Aorta (tissue), 5 donors: ENCODE measurements around the gene MRPL38. TPM values are rescaled to one million over a fixed set of nuclear protein-coding genes. Genes with fewer than 3 reads are reported as not detected.
A peak's percentile ranks its signal among the peaks of the same experiment; 100 is the strongest.
"Not testable (repeated sequence)": the region's sequence is repeated elsewhere in the genome, so short reads cannot be mapped to it uniquely, and the experiment has no call there.

ENCODE experiments used
- ATAC-seq: fragments of 200-7000 bp; cut with Tn5 transposase; one replicate; pipeline ENCODE4 v1.9.1; 2022; ENCODE audit warnings: moderate library complexity; ENCODE audit not compliant: low FRiP score
- DNase-seq, 2 donors: peaks; one replicate each; pipeline ENCODE4 v3.0.0-alpha.2; 2020
- H3K27ac ChIP-seq, 2 donors: one replicate each; pipeline ENCODE4 v1.5.1; 2013; ENCODE audit warnings: low read length in 2 of 2, mild to moderate bottlenecking in 2 of 2, moderate library complexity in 2 of 2, control low read depth in 1 of 2, inconsistent platforms in 1 of 2, low read depth in 1 of 2
- H3K27me3 ChIP-seq, 2 donors: one replicate each; pipeline ENCODE4 v1.6.1; 2013; ENCODE audit warnings: control low read depth in 1 of 2, low read length in 1 of 2, mild to moderate bottlenecking in 1 of 2, moderate library complexity in 1 of 2; ENCODE audit not compliant: insufficient read depth in 2 of 2, control insufficient read depth in 1 of 2
- H3K36me3 ChIP-seq, 2 donors: one replicate each; pipeline ENCODE4 v1.6.1; 2013; ENCODE audit warnings: control low read depth in 1 of 2, low read length in 1 of 2, mild to moderate bottlenecking in 1 of 2; ENCODE audit not compliant: insufficient read depth in 2 of 2, control insufficient read depth in 1 of 2
- H3K4me1 ChIP-seq, 2 donors: one replicate each; pipeline ENCODE4 v1.6.1; 2013; ENCODE audit warnings: low read length in 2 of 2, control low read depth in 1 of 2, mild to moderate bottlenecking in 1 of 2, moderate library complexity in 1 of 2; ENCODE audit not compliant: insufficient read depth in 2 of 2, control insufficient read depth in 1 of 2
- H3K4me3 ChIP-seq, 2 donors: one replicate each; pipeline ENCODE4 v1.5.1; 2013; ENCODE audit warnings: low read length in 2 of 2, control low read depth in 1 of 2, mild to moderate bottlenecking in 1 of 2
- H3K9me3 ChIP-seq: one replicate; pipeline ENCODE4 v1.6.1; 2013; ENCODE audit warnings: mild to moderate bottlenecking, low read length; ENCODE audit not compliant: control insufficient read depth
- WGBS, 2 donors: extraction: QIAGEN DNeasy Blood & Tissue Kit; methylation state at CpG; one replicate each; pipeline ENCODE4 v1.1.7; 2013; 5-methylcytosine and 5-hydroxymethylcytosine counted together
- intact Hi-C, 2 donors: fragments of 100-400 bp; cut with DNase I; formaldehyde crosslinking; loops; one replicate each; pipeline versions ENCODE4 v1.14.2 to v1.15.0; 2022
- polyA plus RNA-seq, 2 donors: library from polyadenylated mRNA; stranded (reverse); fragments of 200-250 nt; gene quantifications; one replicate each; pipeline ENCODE4 v1.2.3, GENCODE V29; 2013
- total RNA-seq, 2 donors: library from RNA; stranded (reverse); fragmentation: NEBNext Ultra II Directional; extraction: Animal tissue kit (Norgen Biotek cat#: 25700); gene quantifications; one replicate each; pipeline ENCODE4 v1.2.1, GENCODE V29; 2021
- donor health status: healthy with polysubstance abuse.
- donor health status: Bipolar disorder and iron deficiency.
- donor health status: DM: no; HTN: no; CAD: no.
- donor health status: DM: no; HTN: no; CAD: no.
- donor health status: DM: yes; HTN: yes; CAD: no.

MRPL38 gene
- total and polyA plus RNA-seq, 4 donors, result 25.2 to 128 (median 58.3) TPM

GRCh38 chr17:75876190-75876937, 28.3 kb downstream of the MRPL38 start:
- no peaks in the 10 kb centered on the region for H3K9me3 ChIP-seq
- intact Hi-C loops, result loop anchor here in 1 of 2 donors (5.0 kb wide), 2 partner anchors 99 to 359 kb away; partner anchors contain the start of genes CASKIN2 and TSEN54
- WGBS, 2 donors, result 7 to 9% methylated on average over 26 of the region's 26 CpGs

DNA sequence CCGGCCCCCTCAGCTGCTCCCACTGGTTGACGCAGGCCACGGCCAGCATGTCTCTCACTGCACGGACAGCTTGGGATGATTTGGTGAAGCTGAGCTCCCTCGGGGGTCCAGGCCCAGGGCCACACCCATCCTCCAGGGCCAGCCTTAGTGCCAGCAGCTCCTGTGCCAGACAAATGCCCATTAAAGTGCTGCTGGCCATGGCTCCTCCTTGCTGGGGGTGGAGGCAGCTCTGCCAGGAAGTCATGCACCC, 28.8 kb downstream of the MRPL38 start:
- Histone ChIP-seq H3K27ac (peak overlapping the region; percentile 29 to 90), H3K36me3 (no peaks in the 10 kb centered on the region), H3K4me1 (peaks cover 0 to 3% of the 10 kb centered on the region in 2 donors), H3K27me3 (no peaks in the 10 kb centered on the region), H3K9me3 (no peaks in the 10 kb centered on the region), H3K4me3 (no peak overlapping the region)
- intact Hi-C loops, result loop anchor here in 1 of 2 donors (5.0 kb wide), 2 partner anchors 99 to 359 kb away; partner anchors contain the start of genes CASKIN2 and TSEN54
- DNase-seq, result no peak
- WGBS, 2 donors, result 6 to 10% methylated on average over 5 of the region's 5 CpGs
- peak; percentile 27 for ATAC-seq

More at GRCh38 chr17:75876190-75876937, 28.3 kb downstream of the MRPL38 start:
- Histone ChIP-seq H3K27me3 (no peaks in the 10 kb centered on the region), H3K27ac (peak overlapping the region; percentile 34 to 90), H3K36me3 (no peaks in the 10 kb centered on the region), H3K4me3 (peak overlapping the region in 1 of 2 donors; percentile 6), H3K4me1 (peaks cover 0 to 3% of the 10 kb centered on the region in 2 donors)
- DNase-seq (peak; percentile 82 to 83), ATAC-seq (no peak)

DNA sequence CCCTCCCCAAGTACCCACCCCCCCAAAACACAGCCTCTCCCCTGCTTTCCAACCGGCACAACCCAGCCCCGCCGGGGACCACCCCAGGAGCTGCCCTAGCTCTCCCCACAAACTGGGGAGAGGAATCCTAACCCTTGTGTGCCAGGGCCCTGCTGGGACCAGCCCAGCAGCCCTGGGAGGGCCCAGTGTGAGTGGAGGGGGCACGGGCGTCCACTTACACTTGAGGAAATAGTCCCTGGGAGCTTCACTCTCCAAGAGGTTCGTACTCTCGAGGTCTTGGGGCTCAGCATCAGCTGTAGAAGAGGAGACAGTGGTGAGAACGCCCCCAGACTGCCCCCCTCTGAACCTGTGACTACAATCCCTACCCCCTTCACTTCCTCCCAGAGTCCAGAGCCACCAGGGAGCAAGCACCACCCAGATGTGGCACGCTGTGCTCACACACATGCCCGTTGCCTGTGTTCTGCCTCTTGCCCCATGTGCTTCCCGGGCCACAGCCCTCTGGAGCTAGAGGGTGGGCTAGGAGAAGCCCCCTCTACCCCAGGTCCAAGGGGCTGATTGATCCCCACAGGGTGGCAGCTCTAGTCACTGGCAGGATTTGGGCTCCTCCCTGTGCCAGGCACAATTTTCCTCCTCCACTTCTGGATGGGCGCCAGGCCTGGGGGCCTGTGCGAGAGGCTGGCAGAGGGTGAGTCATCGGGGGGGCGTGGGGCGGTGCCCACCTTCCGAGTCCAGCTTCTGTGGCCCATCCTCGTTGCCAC, 29.3 kb downstream of the MRPL38 start:
- intact Hi-C loops, result loop anchor here in 1 of 2 donors (5.0 kb wide), 2 partner anchors 98 to 358 kb away; partner anchors contain the start of genes CASKIN2 and TSEN54
- ATAC-seq (peak; percentile 2), DNase-seq (peak; percentile 88 to 89)
- peaks cover 0 to 3% of the 10 kb centered on the region in 2 donors for H3K4me1 ChIP-seq
- H3K27ac ChIP-seq, result peak overlapping the region; percentile 29 to 90
- H3K36me3 ChIP-seq, result no peaks in the 10 kb centered on the region
- no peak overlapping the region for H3K4me3 ChIP-seq
- no peaks in the 10 kb centered on the region for H3K27me3 ChIP-seq
- H3K9me3 ChIP-seq, result no peaks in the 10 kb centered on the region
- 21% methylated on average over 18 of the region's 18 CpGs for WGBS, 2 donors

DNA sequence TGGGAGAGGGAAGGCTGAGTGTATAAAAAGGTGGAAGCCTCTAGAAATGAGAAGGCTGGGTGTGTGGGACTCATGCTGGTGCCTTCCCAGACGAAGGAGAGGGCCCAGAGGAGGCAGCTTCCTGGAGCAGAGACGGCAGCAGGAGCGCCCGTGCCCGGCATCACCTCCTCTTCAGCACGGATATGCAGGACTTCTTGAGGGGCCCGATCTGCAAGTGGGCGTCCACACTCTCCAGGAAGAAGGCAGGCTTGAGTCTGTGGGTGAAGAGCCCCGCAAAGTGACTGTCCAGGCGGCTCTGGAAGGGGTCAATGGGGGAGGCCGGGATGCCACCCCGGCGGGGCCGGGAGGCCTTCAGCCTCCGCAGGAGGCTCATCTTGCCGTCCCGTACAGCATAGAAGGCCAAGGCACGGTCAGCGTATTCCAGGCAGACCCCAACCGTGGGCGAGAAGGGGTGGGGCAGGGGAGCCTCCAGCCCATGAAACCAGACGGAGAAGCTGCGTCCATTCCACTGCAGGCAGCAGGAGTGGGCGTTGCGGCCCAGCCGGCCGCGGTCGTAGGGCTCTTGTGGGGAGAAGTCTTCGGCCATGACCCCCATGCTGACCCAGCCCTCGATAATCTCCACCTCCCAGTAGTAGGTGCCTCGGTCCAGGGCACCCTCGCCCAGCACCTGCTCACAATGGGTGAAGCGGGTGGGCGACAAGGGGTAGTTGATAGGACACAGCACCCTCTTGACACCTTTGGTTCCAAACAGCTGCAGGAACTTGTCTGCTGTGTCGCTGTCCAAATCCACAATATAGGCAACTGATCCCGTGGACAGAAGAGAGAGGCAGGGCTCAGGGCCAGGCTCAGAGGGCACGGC, 30.1 kb downstream of the MRPL38 start:
- no peaks in the 10 kb centered on the region for H3K36me3 ChIP-seq
- no peaks in the 10 kb centered on the region for H3K9me3 ChIP-seq
- 70 to 77% methylated on average over 36 to 38 of the region's 38 CpGs for WGBS, 2 donors
- no peak for ATAC-seq
- peak overlapping the region; percentile 20 to 90 for H3K27ac ChIP-seq
- peak; percentile 44 to 78 for DNase-seq
- intact Hi-C loops, result loop anchor here in 1 of 2 donors (5.0 kb wide), 2 partner anchors 97 to 357 kb away; partner anchors contain the start of genes CASKIN2 and TSEN54
- no peaks in the 10 kb centered on the region for H3K27me3 ChIP-seq
- H3K4me3 ChIP-seq, result no peak overlapping the region
- peaks cover 0 to 3% of the 10 kb centered on the region in 2 donors for H3K4me1 ChIP-seq

DNA sequence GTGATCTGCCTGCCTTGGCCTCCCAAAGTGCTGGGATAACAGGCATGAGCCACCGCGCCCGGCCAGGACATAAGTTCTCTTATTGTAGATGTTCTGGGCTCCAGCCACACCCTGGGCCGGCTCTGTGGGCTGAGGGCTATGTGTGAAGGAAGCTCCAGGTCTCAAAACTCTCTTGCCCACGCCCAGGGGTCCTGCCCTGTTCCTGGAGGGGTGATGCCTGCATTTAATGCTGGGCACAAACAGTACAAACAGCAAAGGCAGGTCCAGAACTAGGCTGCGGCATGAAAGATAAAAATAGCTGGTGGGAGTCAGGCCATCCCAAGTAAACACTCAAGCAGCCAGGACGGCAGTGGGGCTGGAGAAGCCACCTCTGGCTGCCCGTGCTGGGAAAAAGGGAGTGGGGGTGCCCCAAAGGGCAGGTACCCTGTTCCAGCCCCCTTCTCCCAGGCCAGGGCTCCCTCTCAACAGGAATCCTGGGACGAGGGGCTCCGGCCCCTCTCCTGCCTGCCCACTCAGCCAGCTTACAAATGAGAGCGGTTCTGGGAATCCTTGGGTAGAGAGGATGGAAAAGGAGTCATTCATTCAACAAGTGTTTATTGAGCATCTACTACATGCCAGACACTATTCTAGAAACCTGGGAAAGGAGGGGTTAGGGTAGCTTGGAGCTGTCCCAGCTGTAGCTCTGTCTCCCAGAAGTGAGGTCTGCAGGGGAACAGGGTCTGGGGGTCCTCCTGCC, 30.9 kb downstream of the MRPL38 start:
- Histone ChIP-seq H3K9me3 (no peaks in the 10 kb centered on the region), H3K36me3 (no peaks in the 10 kb centered on the region), H3K4me1 (peaks cover 0 to 3% of the 10 kb centered on the region in 2 donors), H3K4me3 (no peak overlapping the region), H3K27me3 (no peaks in the 10 kb centered on the region), H3K27ac (peak overlapping the region; percentile 90)
- intact Hi-C loops, result no loop called here
- no peak for ATAC-seq
- DNase-seq, result peak; percentile 61 to 79
- 6 to 12% methylated on average over 11 of the region's 11 CpGs for WGBS, 2 donors

GRCh38 chr17:75872434-75873351, 32.0 kb downstream of the MRPL38 start:
- WGBS, 2 donors, result 5 to 9% methylated on average over 13 of the region's 13 CpGs
- Histone ChIP-seq H3K9me3 (no peaks in the 10 kb centered on the region), H3K27me3 (no peaks in the 10 kb centered on the region), H3K27ac (peak overlapping the region; percentile 90 to 97), H3K36me3 (no peaks in the 10 kb centered on the region), H3K4me1 (peaks cover 0 to 3% of the 10 kb centered on the region in 2 donors), H3K4me3 (no peak overlapping the region)
- DNase-seq (peak; percentile 93 to 94), ATAC-seq (peak; percentile 70)
- intact Hi-C loops, result no loop called here

- H3K27ac ChIP-seq, result peak overlapping the region in 1 of 2 donors; percentile 78
- ATAC-seq, intact Hi-C loops, H3K4me1 ChIP-seq, H3K27me3 ChIP-seq, DNase-seq, H3K36me3 ChIP-seq, H3K4me3 ChIP-seq, H3K9me3 ChIP-seq: not testable (repeated sequence)
- 18 to 20% methylated on average over 10 of the region's 10 CpGs for WGBS, 2 donors
Observed at GRCh38 chr17:75870228-75870627, 34.5 kb downstream of the MRPL38 start.
